Germinal center (tissue), 1 donor: Measurements from ENCODE around the gene TTLL5.

Experiments
- DNase-seq: peaks from one replicate; pipeline ENCODE4 v3.0.0; 2012; ENCODE audit warnings: mixed read lengths, low spot score

Gene TTLL5

DNA sequence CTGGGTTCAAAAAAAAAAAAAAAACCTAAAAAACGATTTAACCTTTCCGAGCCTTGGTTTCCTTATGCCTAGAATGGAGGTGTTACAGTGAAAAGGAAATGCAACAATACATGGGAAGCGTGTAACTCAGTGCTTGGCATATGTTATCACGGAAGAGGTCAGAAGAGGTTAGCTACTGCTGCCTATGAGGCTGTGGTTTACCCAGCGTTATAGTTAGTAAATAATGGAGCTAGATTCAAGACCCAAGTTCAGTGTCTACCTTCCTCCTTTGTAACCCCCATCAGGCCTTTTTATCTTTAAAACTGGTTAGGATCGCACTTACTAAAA, 325.4 kb downstream of the TTLL5 start:
- DNase-seq, result no peak

DNA sequence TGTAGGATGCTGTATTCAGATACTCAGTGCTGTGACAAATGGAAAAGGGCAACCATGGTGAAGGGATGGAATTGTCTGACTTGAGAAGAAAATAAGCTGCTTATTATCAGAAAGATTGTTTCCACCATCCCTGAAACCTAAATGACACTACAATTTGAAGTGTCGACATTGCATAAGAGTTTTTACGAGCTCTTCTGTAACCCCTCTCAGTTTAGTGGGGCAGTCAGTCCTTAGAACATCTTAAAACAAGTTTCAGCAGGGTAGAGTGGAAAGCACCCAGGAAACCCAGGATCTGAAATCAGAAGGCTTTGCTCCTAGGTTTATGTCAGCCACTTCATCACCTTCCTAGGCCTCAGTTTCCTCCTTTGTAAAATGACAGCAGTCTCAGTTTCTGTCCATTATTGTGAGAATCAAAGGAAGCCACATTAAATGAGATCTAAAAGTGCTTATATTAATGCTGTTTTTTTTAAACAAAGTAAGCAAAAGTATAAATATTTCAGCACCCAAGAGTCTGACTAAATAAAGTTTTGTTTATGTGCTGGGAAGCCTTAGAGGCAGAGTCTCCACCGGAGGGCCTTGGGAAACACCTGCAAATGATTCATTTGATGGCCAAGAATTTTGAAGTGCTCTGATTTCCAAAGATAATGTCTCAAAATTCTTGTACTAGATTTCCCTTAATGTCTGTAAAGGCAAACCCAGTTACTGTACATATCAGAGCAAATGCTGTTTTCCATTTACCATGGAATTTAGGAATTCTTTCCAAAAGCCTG, 326.3 kb downstream of the TTLL5 start:
- no peak for DNase-seq

DNA sequence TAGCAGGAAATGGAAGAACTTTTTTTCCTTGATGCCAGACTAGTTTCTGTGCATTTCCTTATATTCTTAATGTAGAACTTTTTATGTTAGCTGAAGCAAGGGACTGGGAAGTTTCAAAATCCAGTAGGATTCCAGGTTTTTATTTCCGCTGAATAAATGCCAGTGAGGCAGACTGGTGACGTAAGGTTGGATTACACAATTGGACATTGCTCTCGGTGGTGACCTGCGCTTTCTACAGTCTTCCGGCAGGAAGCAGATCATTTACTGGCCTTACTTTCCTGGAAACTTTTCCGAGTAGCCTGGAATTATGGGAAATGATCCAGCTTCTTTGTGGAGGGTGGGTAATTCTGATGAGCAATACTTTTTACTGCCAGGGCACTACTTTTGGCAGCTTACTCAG, 328.1 kb downstream of the TTLL5 start:
- no peak for DNase-seq

DNA sequence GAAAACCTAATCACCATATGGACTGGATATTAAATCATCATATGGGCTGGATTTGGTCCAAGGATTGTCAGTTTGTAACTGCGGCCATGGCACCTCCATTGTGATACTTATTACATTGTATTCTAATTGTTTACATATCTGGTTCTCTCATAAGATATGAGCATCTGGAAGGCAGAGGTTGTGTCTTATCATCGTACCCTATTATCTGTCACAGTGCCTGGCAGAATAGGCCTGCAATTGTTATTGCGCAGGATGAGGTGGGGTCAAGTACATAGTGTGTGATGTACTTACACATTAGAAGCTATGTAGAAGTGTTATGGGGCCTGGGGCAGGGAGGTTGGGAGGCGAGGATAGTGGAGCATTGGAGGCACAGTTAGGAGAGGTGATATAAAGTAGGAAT, 329.3 kb downstream of the TTLL5 start:
- DNase-seq, result no peak

DNA sequence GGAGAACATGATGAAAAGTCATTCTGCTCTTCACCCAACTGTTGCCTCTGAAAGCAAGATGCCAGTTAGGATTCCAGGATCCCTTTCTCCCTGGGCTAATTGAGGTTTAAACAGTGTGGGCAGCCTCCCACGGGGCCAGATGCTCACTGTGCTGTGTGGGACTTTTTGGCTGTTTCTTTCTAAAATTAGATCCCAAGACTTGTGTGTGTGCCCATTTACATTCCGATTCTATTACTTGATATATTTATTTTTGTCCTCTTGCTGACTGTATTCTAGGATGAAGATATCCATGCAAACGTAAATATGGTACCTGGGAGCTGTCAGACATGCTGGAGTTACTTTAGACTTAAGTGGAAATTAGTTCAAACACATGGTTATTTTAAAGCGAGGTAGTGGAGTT, 330.7 kb downstream of the TTLL5 start:
- DNase-seq, result no peak

DNA sequence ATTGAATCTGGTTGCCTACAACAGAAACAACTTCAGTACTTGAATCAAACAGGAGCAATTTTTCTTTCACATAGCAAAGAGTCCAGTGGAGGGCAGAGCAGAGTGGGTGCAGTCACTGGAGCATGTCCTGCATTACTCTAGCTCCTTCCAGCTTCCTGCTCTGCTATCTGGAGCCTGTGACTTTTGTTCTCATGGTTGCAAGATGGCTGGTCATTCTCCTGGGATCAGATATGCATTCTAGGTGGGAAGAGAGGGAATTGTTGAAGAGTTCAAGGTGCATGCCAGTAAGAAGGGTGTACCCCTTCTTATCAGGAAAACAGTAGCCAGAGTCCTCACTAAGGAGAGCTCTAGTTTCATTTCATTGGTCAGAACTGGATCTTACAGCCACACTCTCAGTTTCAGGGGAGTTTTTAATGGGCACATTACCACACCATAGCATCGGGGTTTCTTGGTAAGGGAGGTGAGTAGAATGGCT, 332.6 kb downstream of the TTLL5 start:
- DNase-seq, result no peak

DNA sequence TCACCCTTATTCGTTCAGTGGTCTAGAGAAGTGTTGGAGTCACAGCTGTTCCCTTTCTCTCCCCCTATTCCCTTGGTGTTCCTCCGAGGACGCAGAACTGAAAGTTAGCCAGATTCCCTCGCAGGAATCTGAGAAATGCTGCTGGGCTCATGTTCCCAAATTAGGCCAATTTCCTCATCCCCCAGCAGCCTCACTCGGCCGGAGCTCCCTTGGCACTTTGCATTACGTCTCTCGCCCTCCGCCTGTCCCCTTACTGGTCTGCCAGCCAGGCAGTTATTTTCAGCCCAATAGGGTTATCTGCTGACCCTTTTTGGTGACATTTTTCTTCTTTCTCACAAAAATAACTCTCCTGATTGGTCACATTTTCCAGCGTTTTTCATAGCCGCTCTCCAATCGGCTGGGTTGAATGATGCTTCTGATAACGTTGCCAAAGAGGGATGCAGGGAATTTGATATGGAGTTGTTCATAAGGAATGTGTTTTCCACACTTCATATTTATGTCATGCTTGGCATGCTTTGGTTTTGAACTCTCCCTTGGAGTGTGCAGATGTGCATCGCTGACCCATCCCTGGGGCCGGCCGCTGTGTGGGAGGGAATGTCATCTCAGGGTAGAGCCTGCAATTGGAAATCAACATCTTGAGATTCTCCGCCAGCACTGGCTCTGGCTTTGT, 334.5 kb downstream of the TTLL5 start:
- DNase-seq, result no peak

DNA sequence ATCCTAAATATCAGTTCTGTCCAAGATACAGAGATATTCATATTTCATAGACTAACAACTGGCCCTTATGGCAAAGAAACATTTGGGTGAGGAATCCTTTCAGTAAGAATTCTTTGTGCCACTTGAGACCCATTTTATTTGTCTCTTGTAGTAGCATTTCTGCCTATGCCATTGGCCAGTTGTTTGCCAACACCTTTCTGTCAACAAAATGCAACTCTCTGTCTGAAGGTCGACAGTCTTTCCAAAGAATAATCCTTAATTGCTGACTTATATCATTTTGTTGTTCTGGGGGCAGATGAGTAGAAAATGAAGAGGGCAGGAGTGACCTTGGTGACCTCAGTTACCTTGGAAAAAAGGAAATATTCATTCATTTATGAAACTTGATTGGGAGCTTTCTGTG, 335.4 kb downstream of the TTLL5 start:
- no peak for DNase-seq

DNA sequence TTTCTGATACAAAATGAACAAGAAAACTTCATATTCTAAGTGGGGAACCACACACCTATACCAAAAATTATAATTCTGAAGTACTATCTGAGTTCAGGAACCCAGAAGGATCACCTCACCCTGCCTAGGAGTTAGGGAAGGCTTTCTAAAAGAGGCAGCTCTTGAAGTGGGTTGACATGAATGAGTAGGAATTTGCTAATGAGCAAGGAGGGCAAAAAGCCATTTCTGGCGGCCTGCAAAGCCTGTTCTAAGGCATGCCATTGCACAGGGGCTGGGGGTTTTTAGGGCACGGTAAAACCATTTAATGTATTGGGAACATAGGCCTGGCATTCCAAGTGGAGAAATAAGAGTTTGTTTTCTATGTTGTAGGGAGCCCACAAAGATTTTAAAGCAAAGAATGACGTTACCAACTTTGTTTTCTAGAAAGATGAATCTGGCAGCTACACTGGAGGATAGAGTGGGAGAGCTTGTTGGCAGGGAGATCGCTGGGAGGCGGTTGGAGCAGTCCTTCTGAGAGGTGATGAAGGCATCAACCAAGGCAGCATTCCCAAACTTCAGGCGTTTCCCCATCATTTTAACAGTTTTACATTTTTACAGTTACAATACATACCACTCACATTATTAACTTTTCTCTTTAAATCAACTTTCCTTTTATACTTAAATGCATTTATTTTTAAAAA, 338.6 kb downstream of the TTLL5 start:
- no peak for DNase-seq

DNA sequence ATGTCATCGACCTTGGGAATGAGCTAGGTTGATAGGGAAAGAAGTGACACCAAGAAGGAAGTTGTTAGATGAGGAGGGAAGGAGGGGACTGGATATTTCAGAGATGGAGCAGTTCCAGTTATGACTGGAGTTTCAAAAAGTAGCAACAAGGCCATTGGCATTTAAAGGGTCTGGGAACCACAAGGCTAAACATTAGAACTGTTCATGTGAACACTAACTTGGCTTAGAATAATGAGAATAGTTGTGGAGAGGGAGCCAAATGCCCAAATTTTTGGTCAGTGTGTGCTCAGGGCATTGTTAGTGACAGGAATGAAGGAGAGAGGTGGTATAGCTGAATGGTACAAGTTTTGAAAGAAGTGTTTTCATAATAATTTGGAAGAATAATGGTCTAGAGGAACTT, 341.3 kb downstream of the TTLL5 start:
- no peak for DNase-seq
